Tibial nerve (tissue), 4 donors: ENCODE data around the gene CTRB1. TPM values are rescaled to one million over a fixed set of nuclear protein-coding genes. Genes with fewer than 3 reads are reported as not detected.

Experiments used
- DNase-seq, 2 donors: peaks; one replicate each; pipeline ENCODE4 v3.0.0-alpha.2; 2019; ENCODE audit warnings: low spot score in 2 of 2
- H3K27ac ChIP-seq, 4 donors: fragments of 200-600 bp; sonication (generic) in 3 of 4; one replicate each; pipeline ENCODE4 v1.5.1; 2017 to 2019; ENCODE audit warnings: mild to moderate bottlenecking in 1 of 4
- H3K27me3 ChIP-seq, 2 donors: fragments of 200-600 bp; sonication (generic) in 1 of 2; one replicate each; pipeline versions ENCODE4 v1.5.1 to v1.6.0; 2017 to 2019
- H3K36me3 ChIP-seq, 3 donors: fragments of 200-600 bp; sonication (generic); one replicate each; pipeline ENCODE4 v1.5.1; 2018 to 2019
- H3K4me1 ChIP-seq, 4 donors: fragments of 200-600 bp; sonication (generic) in 3 of 4; one replicate each; pipeline ENCODE4 v1.5.1; 2017 to 2019
- H3K4me3 ChIP-seq, 4 donors: fragments of 200-600 bp; sonication (generic) in 3 of 4; one replicate each; pipeline ENCODE4 v1.5.1; 2017 to 2019; ENCODE audit warnings: mild to moderate bottlenecking in 1 of 4, moderate library complexity in 1 of 4
- H3K9me3 ChIP-seq, 4 donors: fragments of 200-600 bp; sonication (generic) in 3 of 4; one replicate each; pipeline ENCODE4 v1.5.1; 2017 to 2019
- EP300 ChIP-seq, 2 donors: sonication (generic); formaldehyde crosslinking; IDR thresholded peaks; one replicate each; pipeline ENCODE4 v1.6.1; 2017; ENCODE audit warnings: antibody characterized with exemption in 2 of 2, mild to moderate bottlenecking in 1 of 2
- POLR2A ChIP-seq, 2 donors: fragments of 450-650 bp; IDR thresholded peaks; one replicate each; pipeline ENCODE4 v1.6.1; 2017; ENCODE audit warnings: antibody characterized with exemption in 2 of 2, mild to moderate bottlenecking in 2 of 2, moderate library complexity in 2 of 2
- WGBS, 2 donors: methylation state at CpG; one replicate each; pipeline ENCODE4 v1.1.5; 2018; 5-methylcytosine and 5-hydroxymethylcytosine counted together
- total RNA-seq, 4 donors: library from RNA; depleted of rRNA; stranded (reverse); fragments of >200 nt; gene quantifications; one replicate each; pipeline ENCODE4 v1.1.0, GENCODE V29; 2016
- TF ChIP-seq, protein P1 (sequence below), 5 experiments: fragments of 200-600 bp in 3 of 5; fragments of 450-650 bp in 2 of 5; sonication (generic) in 3 of 5; IDR thresholded peaks; one replicate each; pipeline ENCODE4 v1.5.1; 2016 to 2019; ENCODE audit warnings: antibody characterized with exemption in 5 of 5, mild to moderate bottlenecking in 3 of 5, moderate library complexity in 2 of 5

Gene CTRB1
- total RNA-seq, 4 donors from 2014 or later = 0.59 to 24.3 (median 1.2) TPM

DNA sequence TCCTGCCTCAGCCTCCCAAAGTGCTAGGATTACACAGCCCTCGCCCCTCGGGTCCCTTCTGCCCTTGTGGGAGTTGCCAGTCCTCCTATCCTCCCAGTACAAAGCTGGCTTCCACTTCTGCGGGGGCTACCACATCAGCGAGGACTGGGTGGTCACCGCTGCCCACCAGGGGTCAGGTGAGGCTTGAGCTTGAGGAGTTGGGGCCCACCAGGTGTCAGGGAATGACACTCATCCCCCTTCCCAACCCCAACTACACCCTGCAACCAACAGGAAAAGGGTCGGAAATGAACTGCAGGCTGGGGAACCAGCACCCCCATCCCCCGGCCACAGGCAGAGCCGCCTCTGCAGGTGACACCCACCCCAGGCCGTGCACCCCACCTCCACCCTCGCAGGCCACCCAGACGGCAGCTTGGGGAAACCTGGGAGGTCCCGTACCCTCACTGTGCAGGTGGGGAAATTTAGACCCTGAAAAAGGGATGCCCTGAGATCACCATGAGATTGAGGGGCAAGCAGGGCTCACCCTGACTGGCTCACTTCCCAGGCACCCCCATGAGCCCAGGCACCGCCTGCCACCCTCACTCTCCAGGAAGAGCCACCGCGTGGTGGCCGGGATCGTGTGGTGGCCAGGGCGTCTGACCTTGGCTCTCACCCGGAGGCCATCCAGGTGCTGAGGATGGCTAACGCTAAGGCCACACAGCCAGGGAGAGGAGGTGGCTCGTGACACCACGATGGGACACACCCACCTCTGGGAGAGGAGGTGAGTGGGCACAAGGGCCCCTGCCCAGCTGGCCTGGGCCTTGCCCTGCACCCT is 8.0 kb downstream of the CTRB1 start:
- no peaks in the 10 kb centered on the region for H3K9me3 ChIP-seq
- H3K36me3 ChIP-seq = peaks cover 5 to 43% (median 6%) of the 10 kb centered on the region in 3 donors
- peaks cover 0 to 10% of the 10 kb centered on the region in 2 donors for H3K27me3 ChIP-seq
- DNase-seq = no peak
- WGBS, 2 donors = 58 to 61% methylated on average over 10 to 19 of the region's 22 CpGs
- no peak for TF ChIP-seq POLR2A (IDR thresholded peaks at IDR 0.05)
- TF ChIP-seq EP300 (IDR thresholded peaks at IDR 0.05) = no peak
- TF ChIP-seq, protein P1, sequence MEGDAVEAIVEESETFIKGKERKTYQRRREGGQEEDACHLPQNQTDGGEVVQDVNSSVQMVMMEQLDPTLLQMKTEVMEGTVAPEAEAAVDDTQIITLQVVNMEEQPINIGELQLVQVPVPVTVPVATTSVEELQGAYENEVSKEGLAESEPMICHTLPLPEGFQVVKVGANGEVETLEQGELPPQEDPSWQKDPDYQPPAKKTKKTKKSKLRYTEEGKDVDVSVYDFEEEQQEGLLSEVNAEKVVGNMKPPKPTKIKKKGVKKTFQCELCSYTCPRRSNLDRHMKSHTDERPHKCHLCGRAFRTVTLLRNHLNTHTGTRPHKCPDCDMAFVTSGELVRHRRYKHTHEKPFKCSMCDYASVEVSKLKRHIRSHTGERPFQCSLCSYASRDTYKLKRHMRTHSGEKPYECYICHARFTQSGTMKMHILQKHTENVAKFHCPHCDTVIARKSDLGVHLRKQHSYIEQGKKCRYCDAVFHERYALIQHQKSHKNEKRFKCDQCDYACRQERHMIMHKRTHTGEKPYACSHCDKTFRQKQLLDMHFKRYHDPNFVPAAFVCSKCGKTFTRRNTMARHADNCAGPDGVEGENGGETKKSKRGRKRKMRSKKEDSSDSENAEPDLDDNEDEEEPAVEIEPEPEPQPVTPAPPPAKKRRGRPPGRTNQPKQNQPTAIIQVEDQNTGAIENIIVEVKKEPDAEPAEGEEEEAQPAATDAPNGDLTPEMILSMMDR (IDR thresholded peaks at IDR 0.05) = no peak
- H3K27ac ChIP-seq = no peak overlapping the region
- H3K4me3 ChIP-seq = no peak overlapping the region
- H3K4me1 ChIP-seq = no peaks in the 10 kb centered on the region

DNA sequence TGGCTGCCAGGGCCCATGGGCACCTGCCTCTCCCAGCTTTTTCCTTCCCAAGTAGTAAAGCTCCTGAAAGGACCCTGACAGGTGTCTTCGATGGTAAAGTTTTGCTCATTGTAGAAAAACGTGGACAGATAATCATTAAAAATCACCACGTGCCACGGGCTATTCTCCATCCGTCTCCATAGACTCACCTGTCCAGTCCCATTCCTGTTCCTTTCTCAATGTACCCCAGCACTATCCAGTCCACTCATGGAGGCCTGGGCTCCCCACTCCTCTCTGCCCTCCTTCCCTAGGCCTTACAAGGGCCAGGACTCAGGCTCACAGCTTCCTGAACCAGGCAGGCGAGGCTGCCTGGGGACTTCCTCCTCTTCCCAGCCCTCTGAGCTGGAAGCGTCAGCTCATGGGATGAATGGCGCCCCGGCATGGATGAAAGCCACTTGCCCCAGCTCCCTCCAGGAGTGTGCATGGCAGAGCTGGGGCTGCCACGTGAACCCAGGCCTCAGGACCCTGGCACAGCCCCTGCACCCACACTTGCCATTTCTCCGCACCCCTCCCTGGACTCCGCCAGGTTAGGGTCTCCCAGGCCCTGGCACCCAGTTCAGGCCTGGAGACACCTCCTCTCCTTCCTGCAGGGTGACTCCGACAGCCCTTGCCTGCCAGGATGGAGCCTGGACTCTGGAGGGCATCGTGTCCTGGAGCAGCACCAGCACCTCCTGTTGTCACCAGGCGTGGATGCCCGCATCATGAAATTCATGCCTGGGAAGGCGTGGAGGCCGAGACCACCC is 8.8 kb downstream of the CTRB1 start:
- TF ChIP-seq EP300 (IDR thresholded peaks at IDR 0.05) = no peak
- no peak for TF ChIP-seq POLR2A (IDR thresholded peaks at IDR 0.05)
- TF ChIP-seq, protein P1 (IDR thresholded peaks at IDR 0.05) = no peak
- H3K36me3 ChIP-seq = peaks cover 5 to 50% (median 6%) of the 10 kb centered on the region in 3 donors
- no peak overlapping the region for H3K4me3 ChIP-seq
- 83 to 84% methylated on average over 18 of the region's 18 CpGs for WGBS, 2 donors
- H3K27me3 ChIP-seq = peaks cover 0 to 10% of the 10 kb centered on the region in 2 donors
- no peaks in the 10 kb centered on the region for H3K9me3 ChIP-seq
- H3K4me1 ChIP-seq = no peaks in the 10 kb centered on the region
- DNase-seq = no peak
- H3K27ac ChIP-seq = no peak overlapping the region

DNA sequence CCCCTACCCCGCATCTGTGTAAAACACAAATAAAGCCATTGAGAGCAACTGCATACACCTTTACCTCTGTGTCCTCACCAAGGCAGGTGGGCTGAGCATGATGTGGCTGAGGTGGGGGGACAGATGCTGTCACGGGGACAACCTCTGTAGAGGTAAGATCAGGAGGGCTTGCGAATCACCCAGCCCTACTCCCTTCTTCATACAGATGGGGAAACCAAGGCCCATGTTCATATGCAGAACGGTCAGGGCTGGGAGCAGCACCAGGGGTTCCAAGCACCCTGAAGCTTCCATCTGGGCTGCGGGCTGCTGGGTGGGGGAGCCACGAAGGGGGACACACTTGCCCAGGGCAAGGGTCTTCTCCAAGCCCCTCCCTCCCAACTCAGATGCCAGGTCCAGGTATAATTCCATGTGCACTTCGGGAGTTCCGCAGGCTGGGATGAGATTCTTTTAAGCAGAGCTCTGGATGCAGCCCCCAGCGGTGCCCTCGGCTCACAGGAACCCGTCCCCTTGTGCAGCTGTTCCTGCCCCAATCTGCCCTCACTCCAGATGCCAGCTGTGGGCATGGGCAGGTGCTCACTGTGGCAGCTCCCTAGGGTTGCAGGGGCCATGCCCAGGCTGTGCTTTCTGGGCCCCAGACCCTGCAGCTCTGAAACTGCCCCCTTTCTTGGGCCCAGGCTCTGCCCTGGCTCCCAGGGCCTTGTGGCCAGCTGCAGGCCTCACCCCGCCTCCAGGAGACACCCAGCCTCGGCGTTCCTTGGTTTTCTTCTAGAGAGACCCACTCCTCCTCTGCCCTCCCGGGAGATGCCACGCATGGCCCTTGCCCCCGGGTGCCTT is 9.6 kb downstream of the CTRB1 start:
- 77 to 82% methylated on average over 15 to 17 of the region's 17 CpGs for WGBS, 2 donors
- Histone ChIP-seq H3K9me3 (no peaks in the 10 kb centered on the region), H3K27me3 (peaks cover 0 to 10% of the 10 kb centered on the region in 2 donors), H3K4me1 (peaks cover 0 to 2% (median 0%) of the 10 kb centered on the region in 4 donors), H3K27ac (no peak overlapping the region), H3K4me3 (no peak overlapping the region), H3K36me3 (peaks cover 6 to 57% (median 7%) of the 10 kb centered on the region in 3 donors)
- no peak for TF ChIP-seq EP300 (IDR thresholded peaks at IDR 0.05)
- no peak for TF ChIP-seq POLR2A (IDR thresholded peaks at IDR 0.05)
- TF ChIP-seq, protein P1 (IDR thresholded peaks at IDR 0.05) = no peak
- no peak for DNase-seq

DNA sequence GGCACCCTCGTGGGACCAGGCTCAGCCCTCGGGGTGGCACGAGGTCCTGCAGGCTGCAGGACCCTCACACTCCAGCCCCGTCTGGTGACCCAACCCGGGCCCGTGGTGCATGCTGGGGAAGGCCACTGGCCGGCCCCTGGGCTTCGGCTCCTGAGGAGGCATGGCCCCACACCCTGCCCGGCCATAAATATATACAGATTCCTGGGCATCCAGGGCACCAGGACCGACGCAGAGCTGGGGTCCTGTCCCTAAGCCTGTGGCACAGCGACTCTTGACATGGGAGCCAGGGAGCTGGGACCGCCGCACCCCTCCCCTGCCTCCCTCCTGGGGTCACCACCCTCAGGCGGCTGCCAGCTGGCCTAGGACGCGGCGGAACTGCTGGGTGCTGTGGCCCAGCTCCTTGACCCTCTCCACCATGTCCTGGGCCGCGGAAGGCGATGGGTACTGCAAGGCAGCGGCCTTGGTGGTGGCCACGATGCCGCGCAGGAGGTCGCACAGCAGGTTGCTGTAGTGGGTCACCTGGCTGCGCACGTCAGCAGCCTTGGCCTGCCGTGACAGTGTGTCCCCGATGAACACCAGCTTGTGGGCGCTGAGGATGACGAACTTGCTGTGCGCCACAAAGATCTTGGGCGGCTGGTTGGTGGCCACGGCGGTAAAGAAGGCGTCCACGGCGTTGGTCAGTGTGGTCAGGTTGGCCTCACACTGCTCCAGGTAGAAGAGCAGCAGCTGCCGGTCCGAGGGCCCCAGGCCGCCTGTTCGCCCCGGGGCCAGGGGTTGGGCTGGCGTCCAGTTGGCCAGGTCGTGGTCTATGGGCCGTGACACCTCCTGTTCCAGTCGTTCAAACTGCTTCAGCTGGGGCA is 10.6 kb downstream of the CTRB1 start:
- peaks cover 0 to 7% of the 10 kb centered on the region in 2 donors for H3K27me3 ChIP-seq
- H3K4me1 ChIP-seq = peaks cover 0 to 12% (median 5%) of the 10 kb centered on the region in 4 donors
- TF ChIP-seq, protein P1 (IDR thresholded peaks at IDR 0.05) = no peak
- no peak for DNase-seq
- peaks cover 6 to 61% (median 7%) of the 10 kb centered on the region in 3 donors for H3K36me3 ChIP-seq
- H3K9me3 ChIP-seq = no peaks in the 10 kb centered on the region
- no peak overlapping the region for H3K4me3 ChIP-seq
- WGBS, 2 donors = 85 to 86% methylated on average over 35 to 46 of the region's 48 CpGs
- H3K27ac ChIP-seq = no peak overlapping the region
